ENCODE data around the gene GLTPD2.

GRCh38 chr17:4834681-4835020 lies 45.9 kb downstream of the GLTPD2 start:
- TF ChIP-seq CTCF (IDR thresholded peaks at IDR 0.05) (no peak), POLR2A (IDR thresholded peaks at IDR 0.05) (no peak)

Measured in upper lobe of left lung (tissue), 4 donors.